ENCODE results near the gene HIVEP3. TPM values are rescaled to one million over a fixed set of nuclear protein-coding genes. Genes with fewer than 3 reads are reported as not detected.

The HIVEP3 gene
- total RNA-seq, 1 donor: 1.8 TPM

GRCh38 chr1:41456847-41457540 lies 461.7 kb downstream of the HIVEP3 start:
- Histone ChIP-seq H3K4me2 (ENCODE audit: insufficient read depth, low read length) (no peak overlapping the region), H2AFZ (ENCODE audit: low read length) (no peak overlapping the region)
- TF ChIP-seq, protein P1, sequence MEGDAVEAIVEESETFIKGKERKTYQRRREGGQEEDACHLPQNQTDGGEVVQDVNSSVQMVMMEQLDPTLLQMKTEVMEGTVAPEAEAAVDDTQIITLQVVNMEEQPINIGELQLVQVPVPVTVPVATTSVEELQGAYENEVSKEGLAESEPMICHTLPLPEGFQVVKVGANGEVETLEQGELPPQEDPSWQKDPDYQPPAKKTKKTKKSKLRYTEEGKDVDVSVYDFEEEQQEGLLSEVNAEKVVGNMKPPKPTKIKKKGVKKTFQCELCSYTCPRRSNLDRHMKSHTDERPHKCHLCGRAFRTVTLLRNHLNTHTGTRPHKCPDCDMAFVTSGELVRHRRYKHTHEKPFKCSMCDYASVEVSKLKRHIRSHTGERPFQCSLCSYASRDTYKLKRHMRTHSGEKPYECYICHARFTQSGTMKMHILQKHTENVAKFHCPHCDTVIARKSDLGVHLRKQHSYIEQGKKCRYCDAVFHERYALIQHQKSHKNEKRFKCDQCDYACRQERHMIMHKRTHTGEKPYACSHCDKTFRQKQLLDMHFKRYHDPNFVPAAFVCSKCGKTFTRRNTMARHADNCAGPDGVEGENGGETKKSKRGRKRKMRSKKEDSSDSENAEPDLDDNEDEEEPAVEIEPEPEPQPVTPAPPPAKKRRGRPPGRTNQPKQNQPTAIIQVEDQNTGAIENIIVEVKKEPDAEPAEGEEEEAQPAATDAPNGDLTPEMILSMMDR (IDR thresholded peaks at IDR 0.05; ENCODE audit: extremely low read depth, low read depth, low read length): no peak

More at GRCh38 chr1:41456847-41457540, 461.7 kb downstream of the HIVEP3 start:
- Histone ChIP-seq H3K79me2 (ENCODE audit: insufficient read depth, low read length) (no peaks in the 10 kb centered on the region), H3K36me3 (ENCODE audit: insufficient read depth, low read length) (no peaks in the 10 kb centered on the region), H3K27me3 (ENCODE audit: insufficient read depth, low read length) (no peaks in the 10 kb centered on the region), H4K20me1 (ENCODE audit: insufficient read depth, low read length) (no peaks in the 10 kb centered on the region), H3K9me3 (ENCODE audit: low read depth, low read length) (no peaks in the 10 kb centered on the region), H3K4me1 (ENCODE audit: insufficient read depth, low read length) (no peaks in the 10 kb centered on the region), H3K27ac (ENCODE audit: low read depth, low read length) (no peak overlapping the region), H3K4me3 (ENCODE audit: insufficient read depth, low read length) (no peak overlapping the region)
- peak; percentile 84 for DNase-seq (ENCODE audit: insufficient read length, low spot score, missing footprints)

Small RNA genes within 50 kb of the gene (small RNA-seq; reads per million reads assigned to genes)
- gene RNA5SP45: not detected

Other genes starting within 250 kb of the HIVEP3 start
- not detected in 2 replicates for gene GUCA2B, start 234.5 kb upstream of the HIVEP3 start, total RNA-seq
- not detected in 2 replicates for gene GUCA2A, start 245.8 kb upstream of the HIVEP3 start, total RNA-seq

Data from osteoblast (primary cell).